ENCODE measurements around the gene TIGD2. TPM values are rescaled to one million over a fixed set of nuclear protein-coding genes. Genes with fewer than 3 reads are reported as not detected.

The TIGD2 gene
- total and polyA plus RNA-seq, 2 of the 13 experiments (the other 11 are each of a cell fraction or from before 2014, with no cell fraction given), result 3.1 to 15.5 TPM

GRCh38 chr4:89067417-89067816, 43.9 kb upstream of the TIGD2 start:
- in situ Hi-C loops (cut with HindIII; ENCODE audit: extremely low pct_ligation_motif_present, low pct_unique_long_range_greater_than_20kb) (no loop called here), intact Hi-C loops (cut with micrococcal nuclease; ENCODE audit: unreplicated experiment) (no loop called here)
- ChIA-PET CTCF (ENCODE audit: low intra/inter-chr PET ratio, low total read pairs) (no interaction called here), POLR2A (no interaction called here)
- Histone ChIP-seq H3K9ac (ENCODE audit: insufficient read depth, low read depth, low read length) (no peak overlapping the region), H3K4me3 (replicated peaks in 1 of 3; ENCODE audit: insufficient read depth in 1 of 3, low read depth in 2 of 3, low read length in 3 of 3) (no peak overlapping the region), H3K79me2 (ENCODE audit: insufficient read depth, low read length) (no peaks in the 10 kb centered on the region), H4K20me1 (ENCODE audit: insufficient read depth, low read length) (no peaks in the 10 kb centered on the region), H3K4me1 (ENCODE audit: insufficient read depth, low read length) (no peaks in the 10 kb centered on the region), H3K9me3 (ENCODE audit: low read length) (no peaks in the 10 kb centered on the region), H3K27me3 (ENCODE audit: control insufficient read depth in 1 of 2, insufficient read depth in 2 of 2, low read length in 2 of 2) (no peaks in the 10 kb centered on the region; a peak in 1 of 5 replicates), H3K36me3 (replicated peaks in 1 of 2; ENCODE audit: control insufficient read depth in 1 of 2, insufficient read depth in 2 of 2, low read length in 2 of 2) (no peaks in the 10 kb centered on the region), H3K27ac (ENCODE audit: extremely low read length, insufficient read depth, low read length) (no peak overlapping the region), H2AFZ (ENCODE audit: low read length) (no peak overlapping the region), H3K4me2 (ENCODE audit: low read depth, low read length) (no peak overlapping the region)
- no peak for DNase-seq (ENCODE audit: low spot score)
- BruUV-seq (replicated peaks), result no TSS peak
- TF ChIP-seq ZNF205 (CRISPR knock-in tag; IDR thresholded peaks at IDR 0.05), result no peak
- no peak for ATAC-seq
- no peak for FAIRE-seq

- Histone ChIP-seq H2AFZ (ENCODE audit: low read length) (no peak overlapping the region), H3K79me2 (ENCODE audit: insufficient read depth, low read length) (no peaks in the 10 kb centered on the region), H3K9me3 (ENCODE audit: low read length) (no peaks in the 10 kb centered on the region), H3K4me1 (ENCODE audit: insufficient read depth, low read length) (no peaks in the 10 kb centered on the region), H4K20me1 (ENCODE audit: insufficient read depth, low read length) (no peaks in the 10 kb centered on the region), H3K9ac (ENCODE audit: insufficient read depth, low read depth, low read length) (no peak overlapping the region), H3K4me2 (ENCODE audit: low read depth, low read length) (no peak overlapping the region), H3K36me3 (replicated peaks in 1 of 2; ENCODE audit: control insufficient read depth in 1 of 2, insufficient read depth in 2 of 2, low read length in 2 of 2) (no peaks in the 10 kb centered on the region), H3K27ac (ENCODE audit: extremely low read length, insufficient read depth, low read length) (no peak overlapping the region), H3K27me3 (ENCODE audit: control insufficient read depth in 1 of 2, insufficient read depth in 2 of 2, low read length in 2 of 2) (no peaks in the 10 kb centered on the region; a peak in 1 of 5 replicates), H3K4me3 (replicated peaks in 1 of 3; ENCODE audit: insufficient read depth in 1 of 3, low read depth in 2 of 3, low read length in 3 of 3) (no peak overlapping the region)
- 0% methylated on average over 2 of the region's 2 CpGs for WGBS (ENCODE audit: low lambda C conversion rate)
- in situ Hi-C loops (cut with HindIII; ENCODE audit: extremely low pct_ligation_motif_present, low pct_unique_long_range_greater_than_20kb), result no loop called here
- ChIA-PET CTCF (ENCODE audit: low intra/inter-chr PET ratio, low total read pairs) (no interaction called here), POLR2A (no interaction called here)
- DNase-seq (ENCODE audit: low spot score), result no peak
- BruUV-seq (replicated peaks), result no TSS peak
- intact Hi-C loops (cut with micrococcal nuclease; ENCODE audit: unreplicated experiment), result no loop called here
- ATAC-seq, result no peak
- FAIRE-seq, result no peak
- no peak for TF ChIP-seq ZNF816 (CRISPR knock-in tag; IDR thresholded peaks at IDR 0.05; ENCODE audit: borderline replicate concordance)
- TF ChIP-seq ZNF790 (CRISPR knock-in tag; IDR thresholded peaks at IDR 0.05; ENCODE audit: borderline replicate concordance), result no peak
- TF ChIP-seq HNRNPH1 (optimal IDR thresholded peaks at IDR 0.05; ENCODE audit: low read depth, low read length), result no peak
- TF ChIP-seq KMT2B (CRISPR knock-in tag; IDR thresholded peaks at IDR 0.05), result no peak
- TF ChIP-seq ZMYM2 (CRISPR knock-in tag; IDR thresholded peaks at IDR 0.05), result no peak
- TF ChIP-seq TMF1 (CRISPR knock-in tag; IDR thresholded peaks at IDR 0.05; ENCODE audit: low read depth), result no peak
- no peak for TF ChIP-seq ZBTB21 (CRISPR knock-in tag; IDR thresholded peaks at IDR 0.05)
- no peak for TF ChIP-seq MED13 (CRISPR knock-in tag; IDR thresholded peaks at IDR 0.05)
- TF ChIP-seq ZUFSP (CRISPR knock-in tag; IDR thresholded peaks at IDR 0.05; ENCODE audit: borderline replicate concordance), result no peak
- no peak for TF ChIP-seq ZGPAT (CRISPR knock-in tag; IDR thresholded peaks at IDR 0.05)
- TF ChIP-seq ARID4A (CRISPR knock-in tag; IDR thresholded peaks at IDR 0.05; ENCODE audit: borderline replicate concordance), result no peak
- no peak for TF ChIP-seq ZEB1 (IDR thresholded peaks at IDR 0.05; ENCODE audit: insufficient replicate concordance, low read depth)
Measured at GRCh38 chr4:89069481-89069880, 41.9 kb upstream of the TIGD2 start.

Data from HepG2 (cell line).